AG10803 (cell line): Measurements from ENCODE around the gene PEF1.

Experiments used
- DNase-seq: peaks from one replicate; pipeline ENCODE4 v3.0.0; 2010; ENCODE audit warnings: low read depth
- H3K4me3 ChIP-seq: 2 replicates; pipeline ENCODE4 v1.5.1; 2011; ENCODE audit warnings: mild to moderate bottlenecking, low read length, control low read depth
- CTCF ChIP-seq: conservative IDR thresholded peaks from 2 replicates; pipeline ENCODE4 v1.5.1; 2011; ENCODE audit warnings: mild to moderate bottlenecking, low read length, control low read depth, inconsistent platforms

Gene PEF1

DNA sequence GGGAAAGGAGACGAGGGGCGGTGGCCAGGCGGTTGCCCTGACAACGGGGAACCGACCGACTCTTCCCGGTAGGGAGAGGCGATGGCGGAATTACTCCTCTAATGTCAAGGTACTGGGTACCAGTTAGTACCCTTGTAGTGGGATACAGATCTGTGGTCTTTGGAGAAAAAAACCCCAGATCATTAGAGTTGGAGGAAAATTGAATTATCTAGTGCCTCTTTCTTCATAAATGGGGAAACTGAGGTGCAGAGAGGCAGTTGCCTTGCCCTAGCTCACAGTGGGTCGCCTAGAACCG, 545 bp upstream of the PEF1 start:
- peak overlapping the region; percentile 96 for H3K4me3 ChIP-seq
- TF ChIP-seq CTCF, result no peak
- DNase-seq, result no peak

- DNase-seq, result no peak
- no peak for TF ChIP-seq CTCF
- H3K4me3 ChIP-seq, result peak overlapping the region; percentile 96
These were observed 608 bp downstream of the PEF1 start for GRCh38 chr1:31643976-31644559.

DNA sequence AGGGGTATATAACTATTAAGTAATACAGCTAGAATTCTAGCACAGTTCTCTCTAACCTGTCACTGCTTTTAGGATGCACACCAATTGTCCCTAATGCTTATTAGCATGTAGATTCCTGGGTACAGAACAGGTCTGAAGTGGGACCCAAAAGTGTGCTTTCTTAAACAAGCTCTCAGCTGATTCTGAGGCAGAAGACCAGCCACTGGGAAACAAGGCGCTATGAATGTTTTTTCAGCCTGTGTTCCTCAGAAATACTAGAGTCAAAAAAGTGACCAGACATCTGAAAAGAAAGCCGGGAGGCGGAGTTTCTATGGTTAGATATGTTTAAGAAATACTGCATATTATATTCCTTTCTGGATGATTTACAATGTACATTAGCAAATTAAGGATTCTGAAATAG, 1.8 kb downstream of the PEF1 start:
- no peak for DNase-seq
- TF ChIP-seq CTCF, result no peak
- no peak overlapping the region for H3K4me3 ChIP-seq

DNA sequence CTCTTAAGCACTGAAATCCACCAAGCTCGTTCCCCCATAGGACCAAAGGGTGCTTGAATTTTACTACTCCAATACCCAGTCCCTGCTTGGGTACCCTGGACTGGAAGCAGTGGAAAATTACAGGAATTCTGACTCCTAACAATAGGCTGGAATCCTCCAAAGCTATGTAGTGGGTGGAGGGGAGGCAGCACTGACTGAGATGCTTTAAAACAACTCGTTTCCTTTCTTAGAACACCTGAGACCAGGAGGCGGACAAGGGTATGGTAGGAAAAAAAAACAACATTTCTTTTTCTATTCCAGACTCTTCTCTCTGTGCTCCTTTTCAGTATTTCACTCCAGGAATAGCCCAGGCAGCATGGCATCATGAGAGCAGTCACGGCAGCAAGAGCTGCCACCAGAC, 2.3 kb downstream of the PEF1 start:
- H3K4me3 ChIP-seq, result no peak overlapping the region
- no peak for DNase-seq
- no peak for TF ChIP-seq CTCF

- H3K4me3 ChIP-seq, result no peak overlapping the region
- no peak for TF ChIP-seq CTCF
- DNase-seq, result no peak
These were observed 3.7 kb downstream of the PEF1 start for GRCh38 chr1:31640964-31641363.

DNA sequence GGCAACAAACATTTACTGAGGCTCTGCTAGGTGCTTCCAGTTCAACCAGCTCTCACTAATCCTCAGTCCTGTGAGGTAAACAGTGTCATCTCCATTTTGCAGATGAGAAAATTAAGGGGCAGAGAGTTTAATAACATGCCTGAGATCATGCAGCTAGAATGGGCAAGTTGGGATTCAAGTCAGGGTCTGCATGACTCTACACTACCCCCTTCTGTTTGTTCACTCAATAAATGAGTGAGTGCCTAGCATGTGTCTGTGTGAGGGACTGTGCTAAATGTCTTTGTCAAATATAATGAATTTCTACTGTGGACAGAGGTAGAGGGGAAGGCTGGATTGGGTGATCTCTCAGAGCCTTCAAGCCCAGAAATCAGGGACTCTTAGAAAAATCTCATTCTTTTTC, 4.5 kb downstream of the PEF1 start:
- TF ChIP-seq CTCF, result no peak
- H3K4me3 ChIP-seq, result no peak overlapping the region
- no peak for DNase-seq

DNA sequence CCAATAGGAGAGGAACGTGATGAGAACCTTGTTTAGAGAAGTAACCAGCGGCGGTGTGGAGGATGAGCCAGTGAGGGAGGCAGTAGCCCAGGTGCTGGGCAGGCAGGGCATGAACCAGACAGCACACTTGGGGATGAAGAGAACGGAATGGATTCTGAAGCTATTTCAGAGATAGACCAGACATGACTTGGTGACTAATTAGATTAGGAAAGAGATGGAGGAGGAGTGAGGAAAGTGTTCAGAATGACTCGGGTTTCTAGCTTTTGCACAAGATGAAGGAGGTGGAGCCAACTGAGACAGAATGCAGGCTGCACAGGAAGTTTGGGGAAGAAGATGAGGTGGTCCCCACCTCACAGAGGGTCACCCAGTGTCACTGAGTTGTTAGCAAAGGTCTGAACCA, 5.1 kb downstream of the PEF1 start:
- TF ChIP-seq CTCF, result no peak
- peak; percentile 79 for DNase-seq
- no peak overlapping the region for H3K4me3 ChIP-seq
